CMK (cell line): ENCODE measurements around the gene ATP2B1.
A peak's percentile ranks its signal among the peaks of the same experiment; 100 is the strongest.

Experiments
- DNase-seq: peaks from one replicate; pipeline ENCODE4 v3.0.0-alpha.2; 2010; ENCODE audit warnings: low read depth

ATP2B1 gene

DNA sequence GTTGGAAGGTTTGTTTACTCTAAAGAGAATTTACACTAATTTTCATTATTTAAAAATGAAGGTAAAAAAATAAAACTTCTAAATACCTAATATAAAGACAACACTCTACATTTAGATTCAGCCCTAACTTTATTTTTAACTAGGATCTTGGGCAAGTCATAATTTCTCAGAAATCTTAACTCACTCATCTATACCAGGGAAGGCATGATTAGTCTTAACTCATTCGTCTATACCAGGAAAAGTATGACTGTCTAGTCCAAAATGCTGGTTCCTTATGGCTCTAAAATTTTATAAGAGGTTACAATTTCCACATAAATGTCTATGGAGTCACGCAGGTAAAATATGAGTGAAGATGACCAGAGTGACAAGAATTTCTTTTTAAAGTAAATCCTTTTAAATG is 130.1 kb downstream of the ATP2B1 start:
- no peak for DNase-seq

DNA sequence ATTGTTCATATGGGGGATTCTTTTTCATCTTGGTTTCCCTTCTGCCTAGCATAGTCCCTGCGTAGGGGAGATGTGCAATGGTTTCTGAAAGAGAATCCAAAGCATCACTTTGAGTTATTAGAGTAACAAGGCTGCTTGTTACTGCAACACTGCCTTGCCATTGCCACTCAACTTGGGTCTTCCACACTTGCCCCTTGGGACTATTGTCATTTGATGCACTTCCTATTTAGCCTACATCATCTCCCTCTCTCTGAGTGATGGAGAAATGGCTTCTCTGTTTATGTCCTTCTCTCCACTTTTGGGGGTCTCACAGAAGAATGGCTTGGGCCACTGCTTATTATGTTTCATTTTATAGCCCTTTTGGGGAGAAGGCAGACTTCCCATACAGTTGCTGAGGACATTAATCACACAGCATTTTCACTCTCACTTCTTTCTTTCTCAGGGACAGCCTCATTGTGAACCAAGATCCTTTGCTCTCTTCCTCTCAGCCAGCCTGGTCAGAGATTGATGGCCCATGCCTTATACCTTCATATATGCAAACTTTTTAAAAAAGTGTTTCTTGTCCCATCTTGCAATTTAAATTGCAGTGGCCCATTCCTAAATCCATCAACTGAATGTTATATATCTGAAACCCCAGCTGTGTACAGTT is 131.9 kb downstream of the ATP2B1 start:
- DNase-seq: no peak

DNA sequence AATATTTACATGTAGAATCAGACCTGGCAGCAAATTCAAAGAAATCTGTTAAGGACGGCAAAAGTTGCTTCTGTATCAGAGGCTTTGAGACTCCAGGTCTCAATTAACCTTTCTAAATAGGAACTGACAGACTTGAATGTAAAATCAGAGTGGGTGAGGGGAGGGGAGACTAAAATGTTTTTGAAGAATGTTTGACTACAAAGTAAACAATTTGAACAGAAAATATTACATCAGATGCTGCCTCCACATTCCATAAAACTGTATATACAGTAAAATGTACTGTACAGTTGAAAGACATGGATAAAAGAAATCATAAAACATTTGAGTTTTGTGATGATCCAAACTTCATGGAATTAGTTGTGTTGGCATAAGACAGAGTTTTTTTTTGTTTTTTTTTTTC is 133.3 kb downstream of the ATP2B1 start:
- DNase-seq: no peak

DNA sequence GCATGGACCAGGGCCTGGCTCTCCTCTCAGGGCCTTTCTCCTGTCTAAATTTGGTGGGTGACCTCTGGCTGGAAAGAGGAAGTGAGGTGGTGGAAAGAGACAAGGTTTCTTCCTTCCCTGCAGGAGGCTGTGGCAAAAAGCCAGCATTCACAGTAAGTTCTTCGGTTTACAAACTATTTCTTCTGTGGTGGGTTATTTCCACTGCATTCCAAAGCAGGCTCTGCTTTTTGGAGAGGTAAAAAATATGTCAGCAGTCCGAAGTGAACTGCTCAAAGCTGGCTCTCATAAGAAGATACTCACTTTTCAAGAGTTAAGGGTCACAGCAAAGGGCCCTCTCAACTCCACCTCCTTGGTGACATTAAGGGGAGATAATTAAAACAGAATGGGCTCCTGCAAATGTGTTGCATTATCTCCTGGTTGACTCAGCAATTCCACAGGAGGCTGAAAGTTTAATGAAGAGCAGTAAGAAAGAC is 133.9 kb downstream of the ATP2B1 start:
- DNase-seq: peak; percentile 9

- DNase-seq: no peak
These were observed 135.4 kb downstream of the ATP2B1 start for GRCh38 chr12:89573051-89573810.

GRCh38 chr12:89571491-89572195 is 137.0 kb downstream of the ATP2B1 start:
- no peak for DNase-seq

GRCh38 chr12:89568484-89568883 is 140.2 kb downstream of the ATP2B1 start:
- no peak for DNase-seq

DNA sequence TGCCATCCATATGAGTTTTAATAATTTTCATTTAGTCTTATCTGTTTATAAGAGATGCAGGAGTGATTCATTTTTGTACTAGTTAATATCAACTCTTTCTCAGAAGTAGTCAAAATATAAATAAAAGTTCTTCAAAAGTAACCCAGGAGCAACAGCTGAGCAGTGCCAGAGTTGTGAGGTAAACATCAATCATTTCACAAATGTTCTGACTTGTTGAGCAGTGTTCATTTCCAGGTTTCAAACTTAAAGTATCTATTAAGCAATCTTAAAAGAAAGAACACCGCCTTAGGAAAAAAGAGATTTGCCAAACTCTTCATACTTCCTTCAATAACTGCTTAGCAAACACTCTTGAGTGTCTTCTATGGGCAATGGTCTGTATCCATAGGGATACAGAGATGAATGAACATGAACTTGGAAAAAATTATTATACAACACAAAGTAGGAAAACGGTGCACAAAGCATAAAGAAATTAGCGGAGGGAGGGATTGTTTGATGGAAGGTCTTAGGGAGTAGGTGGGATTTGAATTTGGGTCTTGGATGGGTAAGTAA is 140.9 kb downstream of the ATP2B1 start:
- no peak for DNase-seq

GRCh38 chr12:89566615-89567014 is 142.0 kb downstream of the ATP2B1 start:
- DNase-seq: no peak

DNA sequence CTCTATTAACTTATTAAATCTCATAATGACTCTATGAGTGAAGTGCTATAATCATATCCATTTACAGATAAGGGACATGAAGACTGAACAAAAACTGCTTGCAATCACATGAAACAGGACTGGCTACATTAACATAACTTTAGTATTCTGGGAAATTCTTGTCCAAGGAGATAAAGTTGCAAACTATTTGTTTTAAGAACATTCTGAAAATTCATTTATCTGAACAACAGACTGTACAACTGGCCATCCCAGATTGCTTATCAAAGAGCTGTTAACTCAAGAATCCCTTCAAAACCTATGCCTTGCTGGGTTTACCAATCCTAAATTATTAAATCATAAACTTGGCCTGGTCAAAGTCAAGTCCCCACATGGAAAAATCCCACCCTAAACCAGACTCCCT is 143.6 kb downstream of the ATP2B1 start:
- DNase-seq: no peak

DNA sequence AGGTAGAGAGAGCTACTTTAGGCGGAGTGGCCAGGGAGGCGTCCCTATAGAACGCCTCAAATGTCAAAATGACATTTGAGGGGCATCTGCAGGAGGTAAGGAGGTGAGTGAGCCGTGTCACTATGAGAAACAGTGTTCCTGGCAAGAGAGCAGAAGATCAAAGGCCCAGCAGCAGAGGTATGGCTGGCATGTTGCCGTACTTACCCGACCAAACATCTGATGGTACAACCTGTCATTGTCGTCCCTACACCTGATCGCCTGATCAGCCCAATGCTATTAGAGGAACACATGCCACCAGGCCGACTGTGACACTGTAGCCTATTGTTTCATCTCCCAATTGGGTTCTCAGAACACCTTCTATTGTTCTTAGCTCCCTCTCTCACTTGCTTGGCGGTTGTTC is 148.9 kb downstream of the ATP2B1 start:
- no peak for DNase-seq

GRCh38 chr12:89556976-89557375 is 151.7 kb downstream of the ATP2B1 start:
- DNase-seq: no peak

- DNase-seq: no peak
These were observed 156.3 kb downstream of the ATP2B1 start for GRCh38 chr12:89552376-89552775.

DNA sequence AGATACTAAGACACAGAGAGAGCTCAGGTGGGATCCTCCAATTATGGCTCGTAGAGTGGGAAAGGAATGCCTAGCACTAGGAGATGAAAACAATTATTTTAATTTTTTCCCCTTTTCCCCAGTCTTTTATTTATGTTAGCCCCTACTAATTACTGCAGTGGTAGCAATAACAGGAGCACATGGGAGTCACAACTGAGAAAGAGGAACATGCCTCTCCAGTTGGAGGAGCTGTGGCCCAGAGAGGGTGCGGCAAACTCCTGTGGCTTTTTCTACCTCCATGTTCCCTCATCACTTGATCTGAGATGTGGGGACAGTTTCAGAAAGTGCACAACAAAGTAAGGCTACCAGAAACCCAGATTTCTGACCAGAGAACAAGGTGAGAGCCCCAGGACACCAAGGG is 156.9 kb downstream of the ATP2B1 start:
- no peak for DNase-seq

DNA sequence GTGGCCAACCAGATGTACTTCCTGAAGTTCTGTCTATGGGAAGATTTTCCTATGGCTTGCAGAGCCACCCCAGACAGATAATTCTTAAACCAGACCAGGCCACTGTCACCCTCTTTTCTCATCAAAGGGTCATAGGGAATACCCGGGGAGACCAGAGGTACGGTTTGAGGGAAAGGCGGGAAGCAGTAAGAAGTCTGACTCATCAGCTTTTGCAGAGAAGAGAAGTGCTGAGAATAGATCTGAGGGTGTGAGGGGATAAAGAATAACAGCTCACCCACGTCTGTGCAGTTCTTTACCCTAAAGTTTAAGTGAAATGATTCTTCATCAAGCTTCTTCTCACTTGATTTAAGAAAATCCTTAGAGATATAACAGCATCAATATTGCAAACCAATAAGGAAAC is 161.5 kb downstream of the ATP2B1 start:
- no peak for DNase-seq

GRCh38 chr12:89546151-89546550 is 162.5 kb downstream of the ATP2B1 start:
- DNase-seq: no peak

DNA sequence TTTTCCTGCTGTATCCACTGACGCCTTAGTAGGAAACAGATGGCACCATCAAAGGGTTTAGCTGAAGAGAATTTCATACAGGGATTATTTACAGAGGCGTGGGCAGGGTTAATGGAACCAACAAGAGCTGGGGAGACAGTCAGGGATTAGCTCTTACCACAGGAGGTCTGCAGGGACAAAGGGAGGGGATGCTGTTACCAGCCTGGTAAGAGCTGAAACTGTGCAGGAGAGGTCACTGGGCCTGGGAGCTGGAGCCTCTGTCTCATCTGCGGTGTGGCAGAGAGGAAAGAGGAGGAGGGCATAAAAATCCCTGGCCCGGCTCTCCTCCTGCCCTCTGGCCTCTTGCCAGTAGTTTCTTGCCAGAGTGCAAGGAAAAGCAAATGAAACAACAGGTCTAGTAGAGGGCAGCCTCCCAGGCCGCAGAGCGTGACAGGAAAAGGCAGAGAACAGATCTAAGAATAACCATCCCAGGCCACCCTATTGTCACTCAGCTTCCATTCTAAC is 163.9 kb downstream of the ATP2B1 start:
- DNase-seq: no peak

- DNase-seq: peak; percentile 51
These were observed 164.6 kb downstream of the ATP2B1 start for GRCh38 chr12:89544022-89544421.

- DNase-seq: no peak
These were observed 165.6 kb downstream of the ATP2B1 start for GRCh38 chr12:89542912-89543592.

GRCh38 chr12:89542236-89542635 is 166.4 kb downstream of the ATP2B1 start:
- no peak for DNase-seq

GRCh38 chr12:89540586-89540985 is 168.1 kb downstream of the ATP2B1 start:
- no peak for DNase-seq
